ENCODE data around the gene STAT4. TPM values are rescaled to one million over a fixed set of nuclear protein-coding genes. Genes with fewer than 3 reads are reported as not detected.

The STAT4 gene
- total RNA-seq, 1 experiment from 2014 or later = 0.33 TPM

DNA sequence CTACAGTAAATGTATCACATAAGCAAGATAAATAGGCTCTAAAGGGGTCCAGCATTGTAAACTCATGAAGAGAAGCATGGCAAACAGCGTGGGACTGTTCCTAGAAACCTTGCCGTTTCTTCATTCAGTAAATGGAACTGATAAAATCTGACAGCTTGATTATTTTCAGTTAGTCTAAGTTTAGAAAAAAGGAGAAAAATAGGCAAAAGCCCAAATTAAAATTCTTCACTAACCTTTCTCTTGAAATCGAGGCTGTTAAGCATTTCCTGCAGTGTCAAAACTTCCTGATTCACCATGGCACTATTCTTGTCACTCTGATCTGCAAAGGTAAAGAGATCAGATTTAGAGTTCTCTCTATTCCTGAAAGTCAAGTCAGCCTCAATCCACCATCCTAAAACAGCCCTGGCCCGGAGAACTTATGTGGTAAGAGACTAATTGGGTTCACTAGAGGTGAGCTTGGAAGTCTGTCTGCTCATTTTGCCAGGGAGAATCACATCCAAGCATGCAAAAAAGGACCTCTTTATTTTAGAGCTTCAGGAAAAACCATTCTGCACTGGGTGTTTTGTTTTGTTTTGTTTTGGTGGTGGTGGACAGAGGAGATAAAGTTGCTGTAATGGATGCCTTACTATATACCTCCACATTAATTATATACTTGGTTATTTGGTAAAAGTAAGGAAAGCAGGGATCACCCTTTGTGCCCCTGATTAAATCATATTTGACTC lies 84.4 kb downstream of the STAT4 start:
- Histone ChIP-seq H4K8ac (replicated peaks; ENCODE audit: insufficient read length, low read depth, low read length) (no peak overlapping the region), H2AFZ (ENCODE audit: low read length) (no peak overlapping the region), H3K79me1 (ENCODE audit: insufficient read depth, low read depth, low read length, poor library complexity, severe bottlenecking) (no peaks in the 10 kb centered on the region), H3K9me3 (ENCODE audit: control insufficient read depth, low read depth, low read length) (no peaks in the 10 kb centered on the region), H3K18ac (ENCODE audit: insufficient read length, low read depth, low read length) (no peak overlapping the region), H3T11ph (ENCODE audit: low read length) (no peak overlapping the region), H3K27me3 (ENCODE audit: insufficient read depth, low read length) (0 out of 2 replicates have a peak, but pooled peaks cover 2% of the 10 kb centered on the region), H2BK120ac (ENCODE audit: low read depth, low read length, poor library complexity, severe bottlenecking) (no peak overlapping the region), H2BK15ac (ENCODE audit: low read depth, low read length) (no peak overlapping the region), H2BK5ac (ENCODE audit: insufficient read length, low read length) (no peak overlapping the region), H4K20me1 (ENCODE audit: control insufficient read depth, insufficient read depth, insufficient read length) (no peaks in the 10 kb centered on the region), H3K4me1 (ENCODE audit: insufficient read depth, low read length) (peaks cover 3% of the 10 kb centered on the region; the same call in 1 of the 2 replicates), H3K14ac (ENCODE audit: insufficient read depth, low read length) (no peak overlapping the region), H3K23ac (ENCODE audit: insufficient read length, low read depth, low read length) (no peak overlapping the region), H3K79me2 (ENCODE audit: insufficient read depth, low read length) (no peaks in the 10 kb centered on the region), H3K4me2 (ENCODE audit: insufficient read depth, insufficient read length, low read length) (no peak overlapping the region), H4K91ac (ENCODE audit: insufficient read length, low read depth, low read length) (no peak overlapping the region), H3K27ac (ENCODE audit: insufficient read length, low read depth, low read length) (no peak overlapping the region), H3K9ac (ENCODE audit: extremely low read depth, insufficient read length, low read length) (no peak overlapping the region), H3K56ac (ENCODE audit: insufficient read length, low read depth, low read length) (no peak overlapping the region), H2BK20ac (ENCODE audit: low read depth, low read length, poor library complexity, severe bottlenecking) (no peak overlapping the region), H3K4ac (ENCODE audit: low read depth, low read length) (no peak overlapping the region), H3K23me2 (ENCODE audit: insufficient read length, low read depth, low read length, poor library complexity, severe bottlenecking) (no peaks in the 10 kb centered on the region), H2AK5ac (ENCODE audit: insufficient read length, low read length) (no peak overlapping the region), H4K5ac (ENCODE audit: insufficient read length, low read depth, low read length) (no peak overlapping the region), H2BK12ac (ENCODE audit: insufficient read length, low read depth, low read length) (no peak overlapping the region)
- TF ChIP-seq, protein P1, sequence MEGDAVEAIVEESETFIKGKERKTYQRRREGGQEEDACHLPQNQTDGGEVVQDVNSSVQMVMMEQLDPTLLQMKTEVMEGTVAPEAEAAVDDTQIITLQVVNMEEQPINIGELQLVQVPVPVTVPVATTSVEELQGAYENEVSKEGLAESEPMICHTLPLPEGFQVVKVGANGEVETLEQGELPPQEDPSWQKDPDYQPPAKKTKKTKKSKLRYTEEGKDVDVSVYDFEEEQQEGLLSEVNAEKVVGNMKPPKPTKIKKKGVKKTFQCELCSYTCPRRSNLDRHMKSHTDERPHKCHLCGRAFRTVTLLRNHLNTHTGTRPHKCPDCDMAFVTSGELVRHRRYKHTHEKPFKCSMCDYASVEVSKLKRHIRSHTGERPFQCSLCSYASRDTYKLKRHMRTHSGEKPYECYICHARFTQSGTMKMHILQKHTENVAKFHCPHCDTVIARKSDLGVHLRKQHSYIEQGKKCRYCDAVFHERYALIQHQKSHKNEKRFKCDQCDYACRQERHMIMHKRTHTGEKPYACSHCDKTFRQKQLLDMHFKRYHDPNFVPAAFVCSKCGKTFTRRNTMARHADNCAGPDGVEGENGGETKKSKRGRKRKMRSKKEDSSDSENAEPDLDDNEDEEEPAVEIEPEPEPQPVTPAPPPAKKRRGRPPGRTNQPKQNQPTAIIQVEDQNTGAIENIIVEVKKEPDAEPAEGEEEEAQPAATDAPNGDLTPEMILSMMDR (conservative IDR thresholded peaks at IDR 0.05) = no peak
- Mint-ChIP-seq H3K4me1 (peaks cover 0 to 9% of the 10 kb centered on the region in 2 experiments; a peak in 2 of 4 replicates), H3K9me3 (no peaks in the 10 kb centered on the region), H3K27me3 (ENCODE audit: low read depth) (no peaks in the 10 kb centered on the region), H3K27ac (peak overlapping the region in 1 of 3 experiments; percentile 22; a peak in 1 of 7 replicates), H3K4me3 (no peak overlapping the region), H3K36me3 (ENCODE audit: insufficient read depth in 1 of 3, low read depth in 3 of 3) (no peaks in the 10 kb centered on the region)
- WGBS (ENCODE audit: extremely low coverage, insufficient read length, low lambda C conversion rate) = no CpG with 5 or more reads among the region's 4 CpGs
- DNase-seq = no peak
